ENCODE measurements around the gene HS1BP3. TPM values are rescaled to one million over a fixed set of nuclear protein-coding genes. Genes with fewer than 3 reads are reported as not detected.
A peak's percentile ranks its signal among the peaks of the same experiment; 100 is the strongest.

The HS1BP3 gene
- total RNA-seq, 1 donor from 2014 or later: 21.0 TPM

DNA sequence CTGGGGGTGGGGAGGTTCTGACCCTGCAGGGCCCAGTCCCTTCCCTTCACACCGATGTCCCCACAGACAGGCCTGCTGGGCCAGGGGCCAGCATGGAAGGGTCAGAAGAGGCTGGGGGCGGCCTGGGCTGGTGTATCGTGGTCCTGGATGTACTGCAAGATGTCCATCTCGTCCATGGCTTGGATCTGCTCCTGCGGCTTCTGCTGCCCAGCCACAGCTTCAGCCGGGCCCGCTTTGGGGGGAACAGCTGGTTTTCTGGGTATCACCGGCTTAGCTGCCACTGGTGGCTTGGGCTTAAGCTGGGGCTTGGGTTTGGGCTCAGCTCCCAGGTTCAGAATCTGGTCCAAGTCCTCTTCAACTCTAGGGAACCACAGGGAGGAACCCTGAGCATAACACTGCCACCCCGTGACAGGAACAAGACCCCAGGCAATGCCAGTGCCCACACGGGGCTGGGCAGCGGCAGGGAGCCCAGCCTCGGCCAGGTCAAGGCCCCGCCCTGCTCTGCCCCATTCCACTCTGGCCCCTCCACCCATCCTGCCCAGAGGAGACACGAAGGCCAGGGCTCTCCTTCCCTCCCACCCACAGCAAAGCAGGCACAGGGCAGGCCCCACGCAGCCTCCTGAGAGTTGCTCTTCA is 31.9 kb downstream of the HS1BP3 start:
- H3K4me1 Mint-ChIP-seq (ENCODE audit: low read depth, unreplicated experiment): peaks cover 16% of the 10 kb centered on the region
- Histone ChIP-seq H3K27ac (ENCODE audit: low read depth, low read length) (no peak overlapping the region), H3K79me2 (ENCODE audit: insufficient read depth, low read length) (no peaks in the 10 kb centered on the region), H2AFZ (ENCODE audit: low read depth, low read length) (no peak overlapping the region), H3K4me3 (ENCODE audit: insufficient read depth, low read depth, low read length) (no peak overlapping the region), H3K9me3 (ENCODE audit: insufficient read depth, low read depth, low read length) (no peaks in the 10 kb centered on the region), H3K4me1 (ENCODE audit: insufficient read depth, low read length) (peaks cover 24% of the 10 kb centered on the region), H3K9ac (ENCODE audit: low read length) (peak overlapping the region; percentile 75), H3K4me2 (ENCODE audit: low read length) (no peak overlapping the region), H3K27me3 (ENCODE audit: insufficient read depth, low read length) (no peaks in the 10 kb centered on the region), H4K20me1 (ENCODE audit: insufficient read depth, low read length) (no peaks in the 10 kb centered on the region), H3K36me3 (ENCODE audit: insufficient read depth, low read length) (no peaks in the 10 kb centered on the region)
- FAIRE-seq (no peak), DNase-seq (ENCODE audit: low read depth) (no peak)
- peaks cover 13% of the 10 kb centered on the region for H3K36me3 Mint-ChIP-seq (ENCODE audit: low read depth, unreplicated experiment)
- H3K9me3 Mint-ChIP-seq (ENCODE audit: unreplicated experiment): no peaks in the 10 kb centered on the region
- no peak overlapping the region for H3K27ac Mint-ChIP-seq (ENCODE audit: unreplicated experiment)
- TF ChIP-seq, protein P1, sequence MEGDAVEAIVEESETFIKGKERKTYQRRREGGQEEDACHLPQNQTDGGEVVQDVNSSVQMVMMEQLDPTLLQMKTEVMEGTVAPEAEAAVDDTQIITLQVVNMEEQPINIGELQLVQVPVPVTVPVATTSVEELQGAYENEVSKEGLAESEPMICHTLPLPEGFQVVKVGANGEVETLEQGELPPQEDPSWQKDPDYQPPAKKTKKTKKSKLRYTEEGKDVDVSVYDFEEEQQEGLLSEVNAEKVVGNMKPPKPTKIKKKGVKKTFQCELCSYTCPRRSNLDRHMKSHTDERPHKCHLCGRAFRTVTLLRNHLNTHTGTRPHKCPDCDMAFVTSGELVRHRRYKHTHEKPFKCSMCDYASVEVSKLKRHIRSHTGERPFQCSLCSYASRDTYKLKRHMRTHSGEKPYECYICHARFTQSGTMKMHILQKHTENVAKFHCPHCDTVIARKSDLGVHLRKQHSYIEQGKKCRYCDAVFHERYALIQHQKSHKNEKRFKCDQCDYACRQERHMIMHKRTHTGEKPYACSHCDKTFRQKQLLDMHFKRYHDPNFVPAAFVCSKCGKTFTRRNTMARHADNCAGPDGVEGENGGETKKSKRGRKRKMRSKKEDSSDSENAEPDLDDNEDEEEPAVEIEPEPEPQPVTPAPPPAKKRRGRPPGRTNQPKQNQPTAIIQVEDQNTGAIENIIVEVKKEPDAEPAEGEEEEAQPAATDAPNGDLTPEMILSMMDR (IDR thresholded peaks at IDR 0.05; ENCODE audit: insufficient read depth, low read depth, low read length): no peak
- TF ChIP-seq EZH2 (IDR thresholded peaks at IDR 0.05; ENCODE audit: insufficient read depth, low read length): no peak
- peaks cover 2% of the 10 kb centered on the region for H3K27me3 Mint-ChIP-seq (ENCODE audit: low read depth, unreplicated experiment)
- H3K4me3 Mint-ChIP-seq (ENCODE audit: unreplicated experiment): no peak overlapping the region

DNA sequence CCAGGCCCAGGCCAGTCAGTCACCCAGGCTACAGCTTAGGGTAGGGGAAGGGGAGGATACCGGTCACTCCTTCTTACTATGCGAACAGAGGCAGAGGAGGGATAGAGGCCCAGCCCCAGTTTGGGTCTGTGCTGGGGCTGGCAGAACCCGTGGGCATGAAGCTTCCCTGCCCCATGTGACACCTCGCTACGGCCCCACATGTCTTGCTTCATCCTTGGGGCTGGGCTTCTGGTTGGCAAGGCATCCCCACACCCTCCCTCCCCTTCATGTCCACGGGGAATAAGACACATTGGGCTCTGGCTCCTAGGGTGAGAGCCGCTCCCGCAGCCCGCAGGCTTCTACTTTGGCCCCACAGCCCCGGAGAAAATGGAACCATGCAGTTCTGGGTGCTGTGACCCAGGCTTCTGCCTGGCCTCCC is 32.4 kb downstream of the HS1BP3 start:
- TF ChIP-seq EZH2 (IDR thresholded peaks at IDR 0.05; ENCODE audit: insufficient read depth, low read length): no peak
- TF ChIP-seq, protein P1 (IDR thresholded peaks at IDR 0.05; ENCODE audit: insufficient read depth, low read depth, low read length): no peak
- no peaks in the 10 kb centered on the region for H3K79me2 ChIP-seq (ENCODE audit: insufficient read depth, low read length)
- peak overlapping the region; percentile 75 for H3K9ac ChIP-seq (ENCODE audit: low read length)
- no peak for FAIRE-seq
- H3K27ac ChIP-seq (ENCODE audit: low read depth, low read length): peak overlapping the region; percentile 73
- peaks cover 2% of the 10 kb centered on the region for H3K27me3 Mint-ChIP-seq (ENCODE audit: low read depth, unreplicated experiment)
- peaks cover 13% of the 10 kb centered on the region for H3K36me3 Mint-ChIP-seq (ENCODE audit: low read depth, unreplicated experiment)
- H2AFZ ChIP-seq (ENCODE audit: low read depth, low read length): no peak overlapping the region
- peaks cover 22% of the 10 kb centered on the region for H3K4me1 Mint-ChIP-seq (ENCODE audit: low read depth, unreplicated experiment)
- no peak for DNase-seq (ENCODE audit: low read depth)
- H3K4me2 ChIP-seq (ENCODE audit: low read length): peak overlapping the region; percentile 49
- H3K9me3 Mint-ChIP-seq (ENCODE audit: unreplicated experiment): no peaks in the 10 kb centered on the region
- peak overlapping the region; percentile 77 for H3K27ac Mint-ChIP-seq (ENCODE audit: unreplicated experiment)
- no peaks in the 10 kb centered on the region for H3K9me3 ChIP-seq (ENCODE audit: insufficient read depth, low read depth, low read length)
- no peaks in the 10 kb centered on the region for H4K20me1 ChIP-seq (ENCODE audit: insufficient read depth, low read length)
- no peak overlapping the region for H3K4me3 Mint-ChIP-seq (ENCODE audit: unreplicated experiment)
- H3K4me3 ChIP-seq (ENCODE audit: insufficient read depth, low read depth, low read length): no peak overlapping the region
- H3K4me1 ChIP-seq (ENCODE audit: insufficient read depth, low read length): peaks cover 25% of the 10 kb centered on the region
- H3K27me3 ChIP-seq (ENCODE audit: insufficient read depth, low read length): no peaks in the 10 kb centered on the region
- H3K36me3 ChIP-seq (ENCODE audit: insufficient read depth, low read length): no peaks in the 10 kb centered on the region

DNA sequence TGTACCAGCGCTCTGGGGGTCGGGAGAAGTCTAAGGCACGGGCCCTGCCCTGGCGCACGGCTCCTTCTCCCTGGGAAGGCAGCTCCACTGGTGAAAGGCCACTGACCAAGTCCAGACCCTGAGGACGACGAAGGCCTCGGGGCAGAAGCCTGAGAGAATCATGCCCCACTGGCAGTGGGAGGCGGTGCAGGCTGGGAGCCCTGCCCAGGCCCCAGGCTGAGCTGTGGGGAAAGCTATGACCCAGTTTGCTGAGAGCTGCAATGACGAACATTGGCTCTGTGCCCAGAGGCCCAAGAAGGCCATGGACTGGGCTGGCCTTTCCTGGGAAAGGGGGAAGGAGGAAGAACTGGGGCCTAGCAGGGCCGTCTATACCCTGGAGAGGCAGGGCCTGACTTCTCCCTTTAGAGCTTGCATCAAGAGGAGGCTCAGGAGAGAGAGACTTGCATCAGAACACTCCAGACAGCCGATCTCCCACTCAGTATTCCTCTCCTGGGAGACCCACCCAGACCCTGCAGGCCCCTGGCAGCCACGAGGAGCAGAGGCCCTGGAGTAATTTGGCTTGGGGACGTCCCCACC is 32.9 kb downstream of the HS1BP3 start:
- Histone ChIP-seq H4K20me1 (ENCODE audit: insufficient read depth, low read length) (no peaks in the 10 kb centered on the region), H3K9ac (ENCODE audit: low read length) (peak overlapping the region; percentile 75), H3K27ac (ENCODE audit: low read depth, low read length) (peak overlapping the region; percentile 73), H3K79me2 (ENCODE audit: insufficient read depth, low read length) (no peaks in the 10 kb centered on the region), H3K4me1 (ENCODE audit: insufficient read depth, low read length) (peaks cover 25% of the 10 kb centered on the region), H3K9me3 (ENCODE audit: insufficient read depth, low read depth, low read length) (no peaks in the 10 kb centered on the region), H3K27me3 (ENCODE audit: insufficient read depth, low read length) (no peaks in the 10 kb centered on the region), H3K4me2 (ENCODE audit: low read length) (peak overlapping the region; percentile 49), H2AFZ (ENCODE audit: low read depth, low read length) (peak overlapping the region; percentile 19), H3K4me3 (ENCODE audit: insufficient read depth, low read depth, low read length) (no peak overlapping the region), H3K36me3 (ENCODE audit: insufficient read depth, low read length) (no peaks in the 10 kb centered on the region)
- peak; percentile 17 for FAIRE-seq
- Mint-ChIP-seq H3K27me3 (ENCODE audit: low read depth, unreplicated experiment) (peaks cover 1% of the 10 kb centered on the region), H3K9me3 (ENCODE audit: unreplicated experiment) (no peaks in the 10 kb centered on the region), H3K36me3 (ENCODE audit: low read depth, unreplicated experiment) (peaks cover 13% of the 10 kb centered on the region), H3K27ac (ENCODE audit: unreplicated experiment) (peak overlapping the region; percentile 77), H3K4me1 (ENCODE audit: low read depth, unreplicated experiment) (peaks cover 22% of the 10 kb centered on the region), H3K4me3 (ENCODE audit: unreplicated experiment) (no peak overlapping the region)
- TF ChIP-seq EZH2 (IDR thresholded peaks at IDR 0.05; ENCODE audit: insufficient read depth, low read length): no peak
- TF ChIP-seq, protein P1 (IDR thresholded peaks at IDR 0.05; ENCODE audit: insufficient read depth, low read depth, low read length): peak; percentile 44
- DNase-seq (ENCODE audit: low read depth): peak; percentile 97

Measured in astrocyte (in vitro differentiated cells and primary cell).